Bronchial epithelial cell (primary cell): ENCODE data around the gene C2CD2. TPM values are rescaled to one million over a fixed set of nuclear protein-coding genes. Genes with fewer than 3 reads are reported as not detected.

Source experiments
- DNase-seq: peaks from one replicate; pipeline ENCODE4 v3.0.0-alpha.2; 2010; ENCODE audit warnings: low read depth
- FAIRE-seq: peaks from 2 replicates; lab custom pipeline; 2011; peaks lifted over from hg19 to GRCh38; lab: Jason Lieb, UNC
- H3K27me3 ChIP-seq: 2 replicates; pipeline ENCODE4 v1.5.1; 2011; ENCODE audit warnings: low read length; ENCODE audit not compliant: control insufficient read depth, insufficient read depth
- H3K36me3 ChIP-seq: 2 replicates; pipeline ENCODE4 v1.5.1; 2011; ENCODE audit warnings: low read length; ENCODE audit not compliant: control insufficient read depth, insufficient read depth
- H3K4me3 ChIP-seq: 2 replicates; pipeline ENCODE4 v1.5.1; 2011; ENCODE audit warnings: mild to moderate bottlenecking, low read depth, low read length, control low read depth
- CTCF ChIP-seq: IDR thresholded peaks from 2 replicates; pipeline ENCODE4 v1.5.1; 2011; ENCODE audit warnings: mild to moderate bottlenecking, moderate library complexity, low read length, control low read depth, inconsistent platforms; ENCODE audit not compliant: insufficient read depth, severe bottlenecking
- total RNA-seq: library from RNA; depleted of rRNA; stranded (reverse); fragments of >200 nt; gene quantifications from 2 replicates; pipeline ENCODE4 v1.2.1, GENCODE V29; 2014

The C2CD2 gene
- total RNA-seq, 1 donor from 2014 or later: 6.6 TPM

GRCh38 chr21:41902946-41903345 is 50.9 kb downstream of the C2CD2 start:
- TF ChIP-seq CTCF: no peak
- no peaks in the 10 kb centered on the region for H3K27me3 ChIP-seq
- DNase-seq: no peak
- FAIRE-seq: no peak
- peaks cover 1% of the 10 kb centered on the region for H3K36me3 ChIP-seq
- H3K4me3 ChIP-seq: no peak overlapping the region

GRCh38 chr21:41901782-41902181 is 52.0 kb downstream of the C2CD2 start:
- FAIRE-seq (no peak), DNase-seq (no peak)
- H3K4me3 ChIP-seq: no peak overlapping the region
- H3K27me3 ChIP-seq: no peaks in the 10 kb centered on the region
- no peak for TF ChIP-seq CTCF
- H3K36me3 ChIP-seq: peaks cover 1% of the 10 kb centered on the region

GRCh38 chr21:41901099-41901498 is 52.7 kb downstream of the C2CD2 start:
- TF ChIP-seq CTCF: no peak
- H3K36me3 ChIP-seq: peaks cover 1% of the 10 kb centered on the region

GRCh38 chr21:41900401-41900800 is 53.4 kb downstream of the C2CD2 start:
- Histone ChIP-seq H3K4me3 (no peak overlapping the region), H3K36me3 (no peaks in the 10 kb centered on the region), H3K27me3 (no peaks in the 10 kb centered on the region)
- no peak for TF ChIP-seq CTCF
- peak; percentile 20 for DNase-seq
- FAIRE-seq: no peak

More at GRCh38 chr21:41901099-41901498, 52.7 kb downstream of the C2CD2 start:
- FAIRE-seq: no peak
- no peak for DNase-seq
- Histone ChIP-seq H3K27me3 (no peaks in the 10 kb centered on the region), H3K4me3 (no peak overlapping the region)

GRCh38 chr21:41899426-41900202 is 54.2 kb downstream of the C2CD2 start:
- TF ChIP-seq CTCF: no peak
- peaks cover under 1% of the 10 kb centered on the region for H3K36me3 ChIP-seq
- DNase-seq: no peak
- no peaks in the 10 kb centered on the region for H3K27me3 ChIP-seq
- H3K4me3 ChIP-seq: no peak overlapping the region
- no peak for FAIRE-seq

GRCh38 chr21:41898998-41899397 is 54.8 kb downstream of the C2CD2 start:
- no peak for TF ChIP-seq CTCF
- DNase-seq (no peak), FAIRE-seq (no peak)
- Histone ChIP-seq H3K36me3 (peaks cover 1% of the 10 kb centered on the region), H3K27me3 (no peaks in the 10 kb centered on the region), H3K4me3 (no peak overlapping the region)
